Stimulated activated effector memory CD8-positive, alpha-beta T cell treated with anti-CD3 and anti-CD28 coated beads, Interleukin-12 subunit alpha, Interleukin-12 subunit beta, amount 100 ng/mL, for 72 hours (primary cell): ENCODE data around the gene OR2T8.

Source experiments
- ATAC-seq: fragments of 150-1000 bp; cut with Tn5 transposase; 2 replicates; pipeline ENCODE4 v1.10.0; 2021
- DNase-seq, 2 donors: peaks; one replicate each; pipeline ENCODE4 v3.0.0; 2021 to 2022; ENCODE audit warnings: low spot score in 2 of 2
- H3K27ac Mint-ChIP-seq: one replicate; pipeline ENCODE4 v1.8.0; 2022; ENCODE audit warnings: mild to moderate bottlenecking, mixed read lengths
- H3K36me3 Mint-ChIP-seq: one replicate; pipeline ENCODE4 v1.8.0; 2022; ENCODE audit warnings: mild to moderate bottlenecking, mixed read lengths
- H3K4me1 Mint-ChIP-seq: one replicate; pipeline ENCODE4 v1.8.0; 2022; ENCODE audit warnings: mixed read lengths
- H3K4me3 Mint-ChIP-seq: one replicate; pipeline ENCODE4 v1.8.0; 2022; ENCODE audit warnings: mild to moderate bottlenecking, mixed read lengths
- H3K9me3 Mint-ChIP-seq: one replicate; pipeline ENCODE4 v1.8.0; 2022; ENCODE audit warnings: mixed read lengths

The OR2T8 gene, protein sequence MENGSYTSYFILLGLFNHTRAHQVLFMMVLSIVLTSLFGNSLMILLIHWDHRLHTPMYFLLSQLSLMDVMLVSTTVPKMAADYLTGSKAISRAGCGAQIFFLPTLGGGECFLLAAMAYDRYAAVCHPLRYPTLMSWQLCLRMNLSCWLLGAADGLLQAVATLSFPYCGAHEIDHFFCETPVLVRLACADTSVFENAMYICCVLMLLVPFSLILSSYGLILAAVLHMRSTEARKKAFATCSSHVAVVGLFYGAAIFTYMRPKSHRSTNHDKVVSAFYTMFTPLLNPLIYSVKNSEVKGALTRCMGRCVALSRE

GRCh38 chr1:247919952-247920351 lies at the start of gene OR2T8:
Gene OR2T8, plus strand, starts transcription at chr1:247920252. Its CDS starts 766 bp downstream, at chr1:247921018.
- Mint-ChIP-seq H3K4me1 (no peaks in the 10 kb centered on the region), H3K9me3 (no peaks in the 10 kb centered on the region), H3K4me3 (no peak within 1 kb of the TSS), H3K36me3 (no peaks in the 10 kb centered on the region), H3K27ac (no peak within 1 kb of the TSS)
- no peak for ATAC-seq
- no peak for DNase-seq

GRCh38 chr1:247883346-247883745 lies 36.7 kb upstream of the OR2T8 start:
- H3K36me3 Mint-ChIP-seq = no peaks in the 10 kb centered on the region
- H3K4me1 Mint-ChIP-seq = no peaks in the 10 kb centered on the region
- ATAC-seq (no peak), DNase-seq (no peak)
- H3K4me3 Mint-ChIP-seq = no peak overlapping the region
- peaks cover 4% of the 10 kb centered on the region for H3K9me3 Mint-ChIP-seq
- no peak overlapping the region for H3K27ac Mint-ChIP-seq

DNA sequence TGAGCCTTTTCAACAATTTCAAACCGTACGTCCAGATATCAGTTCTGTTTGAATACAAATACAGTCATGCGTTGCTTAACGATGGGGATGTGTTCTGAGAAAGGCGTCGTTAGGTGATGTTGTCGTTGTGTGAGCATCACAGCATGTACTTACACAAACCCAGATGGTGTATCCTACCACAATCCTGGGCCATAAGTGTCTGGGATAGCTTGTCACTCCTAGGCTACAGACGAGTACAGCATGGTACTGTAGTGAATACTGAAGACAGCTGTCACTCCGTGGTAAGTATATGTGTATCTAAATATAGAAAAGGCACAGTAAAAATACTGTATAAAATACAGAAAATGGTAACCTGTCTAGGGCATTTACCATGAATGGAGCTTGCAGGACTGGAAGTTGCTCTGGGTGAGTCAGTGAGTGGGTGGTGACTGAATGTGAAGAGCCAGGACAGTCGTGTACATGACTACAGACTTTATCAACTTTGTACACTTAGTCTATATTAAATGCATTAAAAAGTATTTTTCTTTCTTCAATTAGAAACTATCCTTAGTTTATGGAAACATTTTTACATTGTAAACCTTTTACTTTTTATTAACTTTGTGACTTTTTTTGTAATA lies 35.1 kb upstream of the OR2T8 start:
- H3K4me1 Mint-ChIP-seq = no peaks in the 10 kb centered on the region
- ATAC-seq = no peak
- H3K4me3 Mint-ChIP-seq = no peak overlapping the region
- H3K36me3 Mint-ChIP-seq = no peaks in the 10 kb centered on the region
- no peak for DNase-seq
- H3K9me3 Mint-ChIP-seq = no peaks in the 10 kb centered on the region
- no peak overlapping the region for H3K27ac Mint-ChIP-seq

DNA sequence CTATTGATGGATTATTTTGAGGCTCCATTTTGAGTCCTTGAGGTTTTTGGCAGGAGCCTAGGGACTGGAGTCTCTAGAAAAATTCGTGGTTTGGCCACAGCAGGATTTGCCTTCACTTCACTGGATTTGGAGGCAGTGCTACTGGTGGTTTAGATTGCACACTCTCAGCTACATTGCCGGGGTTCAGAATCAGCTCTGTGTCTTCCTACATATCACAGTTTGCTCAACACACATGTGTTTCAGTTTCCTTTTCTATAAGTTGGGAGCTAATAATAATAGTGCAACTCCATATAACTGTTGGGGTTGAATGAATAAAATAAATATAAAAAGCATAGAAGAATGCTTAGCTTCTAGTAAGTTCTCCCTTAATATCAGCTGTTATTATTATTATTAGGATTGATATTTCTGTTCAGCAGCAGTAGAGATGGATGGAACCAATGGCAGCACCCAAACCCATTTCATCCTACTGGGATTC lies 24.9 kb upstream of the OR2T8 start, which contains the start of gene OR2W3:
Gene OR2W3 (plus strand): TSS at position 425 of the 475 bp plus-strand sequence. CDS start 0 bp downstream, at position 425.
- DNase-seq = no peak
- H3K36me3 Mint-ChIP-seq = no peaks in the 10 kb centered on the region
- ATAC-seq = no peak
- H3K4me3 Mint-ChIP-seq = no peak within 1 kb of the TSS
- peaks cover 4% of the 10 kb centered on the region for H3K9me3 Mint-ChIP-seq
- H3K4me1 Mint-ChIP-seq = no peaks in the 10 kb centered on the region
- no peak within 1 kb of the TSS for H3K27ac Mint-ChIP-seq

GRCh38 chr1:247895976-247896375 lies 24.1 kb upstream of the OR2T8 start:
- DNase-seq (no peak), ATAC-seq (no peak)
- H3K4me3 Mint-ChIP-seq = no peak overlapping the region
- H3K27ac Mint-ChIP-seq = no peak overlapping the region
- H3K4me1 Mint-ChIP-seq = no peaks in the 10 kb centered on the region
- H3K9me3 Mint-ChIP-seq = peaks cover 4% of the 10 kb centered on the region
- H3K36me3 Mint-ChIP-seq = no peaks in the 10 kb centered on the region

DNA sequence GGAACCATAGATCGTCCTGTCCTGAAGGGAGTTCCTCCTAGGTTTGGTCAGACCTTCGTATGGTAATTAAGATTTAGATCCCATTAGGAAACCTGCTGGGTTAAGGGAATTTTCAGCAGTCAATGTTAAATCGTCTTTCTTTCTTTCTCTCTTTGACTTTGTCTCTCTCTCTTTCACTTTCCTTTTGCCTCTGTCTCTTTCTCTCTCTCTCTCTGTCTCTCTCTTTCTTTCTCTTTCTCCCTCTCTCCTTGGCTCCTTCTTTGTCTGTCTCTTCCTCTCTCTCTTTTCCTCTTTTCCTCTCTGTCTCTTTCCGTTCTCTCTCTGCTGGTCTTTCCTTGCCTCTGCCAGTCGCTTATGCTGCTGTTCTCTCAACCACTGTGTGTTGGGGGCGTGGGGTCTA lies 15.9 kb upstream of the OR2T8 start:
- ATAC-seq = no peak

DNA sequence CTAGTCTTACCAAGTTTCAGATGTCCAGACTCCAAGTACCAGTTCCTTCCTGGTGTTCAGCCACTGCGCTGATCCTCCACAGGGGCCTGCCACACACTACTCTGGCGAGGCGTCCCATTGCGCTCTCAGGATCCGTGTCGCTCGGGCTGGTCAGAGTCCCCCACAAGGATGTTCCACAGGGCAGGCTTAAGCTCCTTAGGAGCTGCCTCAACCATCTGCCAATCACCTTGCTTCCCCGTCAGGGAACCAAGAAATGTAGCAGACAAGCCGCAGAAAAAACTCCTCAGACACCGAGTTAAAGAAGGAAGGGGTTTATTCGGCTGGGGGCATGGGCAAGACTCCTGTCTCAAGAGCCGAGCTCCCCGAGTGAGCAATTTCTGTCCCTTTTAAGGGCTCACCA lies 14.9 kb upstream of the OR2T8 start:
- H3K27ac Mint-ChIP-seq = no peak overlapping the region
- H3K36me3 Mint-ChIP-seq = no peaks in the 10 kb centered on the region
- no peak for DNase-seq

More for the DNA sequence above, 15.9 kb upstream of the OR2T8 start:
- no peak for DNase-seq
- H3K9me3 Mint-ChIP-seq = peaks cover 6% of the 10 kb centered on the region
- no peak overlapping the region for H3K4me3 Mint-ChIP-seq
- H3K36me3 Mint-ChIP-seq = no peaks in the 10 kb centered on the region
- H3K4me1 Mint-ChIP-seq = peaks cover 33% of the 10 kb centered on the region
- no peak overlapping the region for H3K27ac Mint-ChIP-seq

GRCh38 chr1:247905910-247906503 lies 14.0 kb upstream of the OR2T8 start:
- H3K4me3 Mint-ChIP-seq = peak overlapping the region; percentile 75
- peaks cover 6% of the 10 kb centered on the region for H3K9me3 Mint-ChIP-seq
- no peaks in the 10 kb centered on the region for H3K36me3 Mint-ChIP-seq
- peaks cover 33% of the 10 kb centered on the region for H3K4me1 Mint-ChIP-seq
- peak overlapping the region; percentile 93 for H3K27ac Mint-ChIP-seq
- DNase-seq (peak in 1 of 2 donors; percentile 49), ATAC-seq (no peak)

More for the DNA sequence above, 14.9 kb upstream of the OR2T8 start:
- Mint-ChIP-seq H3K4me3 (no peak overlapping the region), H3K9me3 (peaks cover 6% of the 10 kb centered on the region), H3K4me1 (peaks cover 33% of the 10 kb centered on the region)
- no peak for ATAC-seq

DNA sequence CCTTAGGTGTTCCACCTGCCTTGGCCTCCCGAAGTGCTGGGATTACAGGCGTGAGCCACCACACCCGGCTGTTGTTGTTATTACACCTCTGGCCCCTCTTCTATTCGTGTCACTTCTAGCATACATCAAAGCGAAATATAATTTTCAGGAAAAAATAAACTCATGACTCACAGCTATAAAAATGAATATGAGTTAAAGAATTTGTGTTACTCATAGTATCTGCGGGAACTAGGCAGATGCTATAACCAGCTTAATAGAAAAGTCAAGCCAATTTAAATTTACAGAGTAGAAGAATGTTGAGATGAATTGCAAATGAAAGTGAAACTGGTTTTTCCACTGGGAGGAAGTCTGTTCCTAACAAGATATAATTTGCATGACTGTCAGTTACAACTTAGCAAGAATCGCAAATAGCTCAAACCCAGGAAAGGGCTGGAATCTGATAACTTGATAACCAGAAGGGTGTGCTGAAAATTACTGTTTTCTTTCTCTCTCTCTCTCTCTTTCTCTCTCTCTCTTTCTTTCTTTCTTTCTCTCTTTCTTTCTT lies 13.5 kb upstream of the OR2T8 start:
- DNase-seq = no peak
- H3K4me1 Mint-ChIP-seq = peaks cover 33% of the 10 kb centered on the region
- ATAC-seq = peak; percentile 83
- peak overlapping the region; percentile 75 for H3K4me3 Mint-ChIP-seq
- H3K9me3 Mint-ChIP-seq = peaks cover 6% of the 10 kb centered on the region
- H3K36me3 Mint-ChIP-seq = no peaks in the 10 kb centered on the region
- H3K27ac Mint-ChIP-seq = peak overlapping the region; percentile 93

DNA sequence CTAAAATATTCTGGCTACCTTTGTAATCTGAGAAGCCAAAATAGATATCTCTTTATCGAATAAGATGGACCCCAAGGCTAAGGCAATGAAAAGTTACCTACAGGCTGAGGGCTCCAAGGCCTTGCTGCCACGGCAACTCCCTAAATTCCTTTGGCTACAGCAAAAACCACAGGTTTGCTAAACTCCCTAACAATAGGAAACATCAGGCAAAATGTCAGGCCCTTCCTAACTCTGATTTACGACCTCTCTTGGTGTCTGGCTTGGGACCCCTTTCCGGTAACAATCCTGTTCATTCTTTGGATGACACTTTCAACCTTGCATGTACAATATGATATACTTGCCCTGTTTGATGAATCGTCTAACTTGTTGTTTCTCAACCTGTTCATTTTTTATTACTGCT lies 11.3 kb upstream of the OR2T8 start:
- Mint-ChIP-seq H3K36me3 (no peaks in the 10 kb centered on the region), H3K9me3 (peaks cover 6% of the 10 kb centered on the region), H3K27ac (no peak overlapping the region), H3K4me1 (peaks cover 33% of the 10 kb centered on the region), H3K4me3 (no peak overlapping the region)
- ATAC-seq = no peak
- no peak for DNase-seq

DNA sequence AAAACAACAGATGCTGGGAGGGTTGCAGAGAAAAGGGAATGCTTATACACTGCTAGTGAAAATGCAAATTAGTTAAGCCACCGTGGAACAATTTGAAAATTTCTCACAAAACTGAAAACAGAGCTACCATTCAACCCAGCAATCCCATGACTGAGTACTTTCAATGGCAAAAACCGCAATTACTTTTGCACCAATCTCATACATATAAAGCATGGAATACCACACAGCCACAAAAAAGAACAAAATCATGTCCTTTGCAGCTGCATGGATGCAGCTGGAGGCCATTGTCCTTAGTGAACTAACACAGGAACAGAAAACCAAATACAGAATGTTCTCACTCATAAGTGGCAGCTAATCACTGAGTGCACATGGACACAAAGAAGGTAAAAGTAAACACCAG lies 6.3 kb upstream of the OR2T8 start:
- Mint-ChIP-seq H3K36me3 (no peaks in the 10 kb centered on the region), H3K4me1 (no peaks in the 10 kb centered on the region), H3K9me3 (no peaks in the 10 kb centered on the region), H3K4me3 (no peak overlapping the region), H3K27ac (no peak overlapping the region)
- DNase-seq (no peak), ATAC-seq (no peak)

GRCh38 chr1:247914941-247915662 lies 5.0 kb upstream of the OR2T8 start:
- no peak overlapping the region for H3K4me3 Mint-ChIP-seq
- no peak overlapping the region for H3K27ac Mint-ChIP-seq
- DNase-seq (no peak), ATAC-seq (no peak)
- H3K4me1 Mint-ChIP-seq = no peaks in the 10 kb centered on the region
- H3K36me3 Mint-ChIP-seq = no peaks in the 10 kb centered on the region
- H3K9me3 Mint-ChIP-seq = no peaks in the 10 kb centered on the region

DNA sequence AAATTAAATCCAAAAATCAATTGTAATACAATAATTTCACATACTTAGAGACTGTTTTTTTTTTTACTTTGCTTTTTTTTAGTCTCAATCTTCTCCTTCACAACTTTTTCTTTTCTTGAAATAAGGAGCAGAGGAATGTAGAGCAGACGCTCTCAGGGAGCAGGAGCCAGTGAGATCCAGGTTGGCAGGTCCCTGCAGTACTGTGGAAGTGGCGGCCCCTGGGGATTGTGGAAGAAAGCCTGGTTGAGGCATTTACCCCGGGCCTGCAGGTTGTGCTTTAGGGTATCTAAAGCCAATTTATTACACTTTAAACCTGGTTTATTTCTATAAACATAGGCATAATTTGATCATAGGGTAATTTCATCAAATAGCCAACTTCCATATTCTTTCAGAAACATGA lies 3.9 kb downstream of the OR2T8 start:
- no peak for DNase-seq
- no peak for ATAC-seq
- Mint-ChIP-seq H3K9me3 (no peaks in the 10 kb centered on the region), H3K36me3 (no peaks in the 10 kb centered on the region), H3K27ac (no peak overlapping the region), H3K4me1 (no peaks in the 10 kb centered on the region), H3K4me3 (no peak overlapping the region)

GRCh38 chr1:247924868-247925267 lies 4.8 kb downstream of the OR2T8 start, which contains the start of gene OR2AJ1:
Gene OR2AJ1, plus strand, starts transcription at chr1:247924889. Its CDS starts 8,880 bp downstream, at chr1:247933769.
- H3K4me3 Mint-ChIP-seq = no peak within 1 kb of the TSS
- ATAC-seq (no peak), DNase-seq (no peak)
- H3K27ac Mint-ChIP-seq = no peak within 1 kb of the TSS
- H3K36me3 Mint-ChIP-seq = no peaks in the 10 kb centered on the region
- no peaks in the 10 kb centered on the region for H3K4me1 Mint-ChIP-seq
- H3K9me3 Mint-ChIP-seq = no peaks in the 10 kb centered on the region

- Mint-ChIP-seq H3K9me3 (peaks cover 6% of the 10 kb centered on the region), H3K4me3 (no peak overlapping the region), H3K27ac (no peak overlapping the region), H3K4me1 (peaks cover 4% of the 10 kb centered on the region), H3K36me3 (no peaks in the 10 kb centered on the region)
- no peak for ATAC-seq
- DNase-seq = no peak
Measured at GRCh38 chr1:247933989-247934388, 13.9 kb downstream of the OR2T8 start.
